Astrocyte of the cerebellum (primary cell): ENCODE measurements around the gene TNNC1.

Experiments used
- DNase-seq: peaks from one replicate; pipeline ENCODE4 v3.0.0-alpha.2; 2011; ENCODE audit warnings: low read depth
- H3K4me3 ChIP-seq: 2 replicates; pipeline ENCODE4 v1.5.1; 2011; ENCODE audit warnings: mild to moderate bottlenecking, low read depth, low read length, moderate library complexity
- in situ Hi-C: cut with HindIII; loops from 2 replicates; pipeline ENCODE4 v1.10.0; 2017; ENCODE audit warnings: low sequenced_read_pairs
- TF ChIP-seq, protein P1 (sequence below): IDR thresholded peaks from 2 replicates; pipeline ENCODE4 v1.5.1; 2012; ENCODE audit warnings: low read length, low read depth, moderate library complexity, mild to moderate bottlenecking; ENCODE audit errors: missing control alignments

TNNC1 gene

DNA sequence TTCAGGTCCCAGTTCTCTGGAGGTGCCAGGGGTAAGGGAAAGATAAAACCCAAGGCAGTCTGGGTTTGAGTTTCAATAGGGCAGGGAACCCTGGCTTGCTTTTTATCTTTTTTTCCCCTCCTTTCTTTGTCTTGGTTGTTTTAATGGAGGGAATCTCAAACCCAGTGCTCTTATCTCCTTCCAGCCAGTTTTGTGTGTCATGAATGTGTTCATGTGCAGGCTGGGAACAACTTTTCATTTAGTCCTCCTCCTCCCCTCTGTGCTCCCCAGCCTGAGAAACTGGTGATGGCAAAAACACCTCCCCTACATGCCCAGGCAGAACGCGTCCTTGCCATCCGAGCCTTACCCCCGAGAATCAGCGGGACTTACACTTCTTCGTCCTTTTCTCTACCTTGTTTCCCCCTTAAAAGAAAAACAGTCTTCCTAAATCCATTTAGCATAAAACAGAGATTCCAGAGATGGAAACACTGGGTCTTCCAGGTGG is 19.8 kb downstream of the TNNC1 start:
- no peak for DNase-seq
- in situ Hi-C loops = no loop called here
- TF ChIP-seq, protein P1, sequence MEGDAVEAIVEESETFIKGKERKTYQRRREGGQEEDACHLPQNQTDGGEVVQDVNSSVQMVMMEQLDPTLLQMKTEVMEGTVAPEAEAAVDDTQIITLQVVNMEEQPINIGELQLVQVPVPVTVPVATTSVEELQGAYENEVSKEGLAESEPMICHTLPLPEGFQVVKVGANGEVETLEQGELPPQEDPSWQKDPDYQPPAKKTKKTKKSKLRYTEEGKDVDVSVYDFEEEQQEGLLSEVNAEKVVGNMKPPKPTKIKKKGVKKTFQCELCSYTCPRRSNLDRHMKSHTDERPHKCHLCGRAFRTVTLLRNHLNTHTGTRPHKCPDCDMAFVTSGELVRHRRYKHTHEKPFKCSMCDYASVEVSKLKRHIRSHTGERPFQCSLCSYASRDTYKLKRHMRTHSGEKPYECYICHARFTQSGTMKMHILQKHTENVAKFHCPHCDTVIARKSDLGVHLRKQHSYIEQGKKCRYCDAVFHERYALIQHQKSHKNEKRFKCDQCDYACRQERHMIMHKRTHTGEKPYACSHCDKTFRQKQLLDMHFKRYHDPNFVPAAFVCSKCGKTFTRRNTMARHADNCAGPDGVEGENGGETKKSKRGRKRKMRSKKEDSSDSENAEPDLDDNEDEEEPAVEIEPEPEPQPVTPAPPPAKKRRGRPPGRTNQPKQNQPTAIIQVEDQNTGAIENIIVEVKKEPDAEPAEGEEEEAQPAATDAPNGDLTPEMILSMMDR = no peak
- H3K4me3 ChIP-seq = no peak overlapping the region

DNA sequence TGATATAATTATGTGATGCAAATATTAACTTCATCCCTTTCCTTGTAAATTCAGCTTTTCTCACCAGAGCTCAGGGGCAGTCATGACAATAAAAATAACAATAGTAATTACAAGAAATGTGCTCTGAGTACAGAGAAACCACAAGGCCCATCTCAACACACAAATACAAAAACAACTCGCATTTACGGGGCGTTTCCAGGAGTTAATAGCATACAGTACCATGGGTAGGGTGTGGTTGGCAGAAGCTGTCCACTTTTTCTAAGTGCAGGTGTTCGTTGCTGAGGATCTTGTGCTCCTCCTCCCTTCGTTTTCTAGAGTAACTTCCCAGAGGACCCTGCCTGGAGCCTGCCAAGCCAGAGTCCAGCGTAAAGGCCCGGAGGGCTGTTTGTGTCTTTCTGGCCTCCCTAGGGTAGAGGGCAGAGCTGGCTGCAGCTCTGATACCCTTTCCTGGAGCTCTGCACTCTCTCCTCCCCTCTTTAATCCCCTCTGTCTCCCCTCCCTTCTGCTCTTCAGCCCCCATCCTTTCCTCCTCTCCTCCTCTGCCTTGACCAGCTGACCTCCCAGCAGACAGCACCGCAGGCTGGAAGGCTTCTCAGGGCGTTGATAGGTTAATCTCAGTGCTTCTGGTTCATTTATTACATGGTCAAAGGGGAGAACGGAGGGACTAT is 20.4 kb downstream of the TNNC1 start:
- DNase-seq = no peak
- in situ Hi-C loops = no loop called here
- H3K4me3 ChIP-seq = no peak overlapping the region
- TF ChIP-seq, protein P1 = no peak

- in situ Hi-C loops = no loop called here
- no peak for DNase-seq
- TF ChIP-seq, protein P1 = no peak
- no peak overlapping the region for H3K4me3 ChIP-seq
These were observed 21.1 kb downstream of the TNNC1 start for GRCh38 chr3:52432691-52433141.

GRCh38 chr3:52432225-52432624 is 21.6 kb downstream of the TNNC1 start:
- TF ChIP-seq, protein P1 = no peak
- DNase-seq = no peak
- H3K4me3 ChIP-seq = no peak overlapping the region
- in situ Hi-C loops = no loop called here

DNA sequence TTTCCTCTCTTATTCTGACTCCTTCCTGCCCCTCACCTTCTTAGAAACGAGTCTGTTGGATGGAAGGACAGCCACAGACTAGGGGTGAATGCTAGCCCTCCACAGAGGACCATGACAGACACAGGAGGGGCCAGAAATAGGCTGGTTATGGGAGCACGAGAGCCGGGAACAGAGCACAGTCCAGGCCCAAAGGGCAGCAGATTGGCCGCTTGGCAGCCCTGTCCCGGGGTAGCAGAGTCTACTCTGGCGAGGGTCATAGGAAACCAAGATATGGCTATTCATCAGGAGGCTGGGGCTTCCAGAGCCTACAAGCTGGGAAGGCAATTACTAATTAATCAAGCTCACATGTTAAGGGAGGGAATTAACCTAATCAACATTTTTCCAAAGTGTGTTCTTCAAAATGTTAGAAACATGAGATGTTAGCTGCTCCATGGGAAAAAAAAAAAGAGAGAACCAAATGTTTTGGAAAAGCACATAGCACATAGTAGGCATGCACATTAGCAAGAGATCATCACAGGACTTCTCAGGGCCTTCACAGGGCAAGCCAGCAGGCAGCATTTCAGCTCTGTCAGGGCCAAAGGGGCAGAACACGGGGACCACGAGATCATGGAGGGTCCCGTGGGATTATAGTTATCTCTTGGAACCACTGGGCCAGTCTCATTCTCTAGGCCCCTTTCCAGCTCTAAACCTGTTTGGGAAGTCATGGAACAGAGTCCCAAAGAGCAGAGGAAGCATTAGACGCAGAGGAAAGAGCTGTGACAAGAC is 22.2 kb downstream of the TNNC1 start:
- in situ Hi-C loops = no loop called here
- H3K4me3 ChIP-seq = no peak overlapping the region
- no peak for DNase-seq
- TF ChIP-seq, protein P1 = no peak

- in situ Hi-C loops = no loop called here
- TF ChIP-seq, protein P1 = no peak
- no peak for DNase-seq
- no peak overlapping the region for H3K4me3 ChIP-seq
These were observed 23.4 kb downstream of the TNNC1 start for GRCh38 chr3:52430416-52430810.
